Measurements from ENCODE around the gene SLAMF7.
"Not testable (repeated sequence)": the region's sequence is repeated elsewhere in the genome, so short reads cannot be mapped to it uniquely, and the experiment has no call there.

SLAMF7 gene, protein sequence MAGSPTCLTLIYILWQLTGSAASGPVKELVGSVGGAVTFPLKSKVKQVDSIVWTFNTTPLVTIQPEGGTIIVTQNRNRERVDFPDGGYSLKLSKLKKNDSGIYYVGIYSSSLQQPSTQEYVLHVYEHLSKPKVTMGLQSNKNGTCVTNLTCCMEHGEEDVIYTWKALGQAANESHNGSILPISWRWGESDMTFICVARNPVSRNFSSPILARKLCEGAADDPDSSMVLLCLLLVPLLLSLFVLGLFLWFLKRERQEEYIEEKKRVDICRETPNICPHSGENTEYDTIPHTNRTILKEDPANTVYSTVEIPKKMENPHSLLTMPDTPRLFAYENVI

GRCh38 chr1:160739098-160739511 lies at the start of gene SLAMF7:
Gene SLAMF7 (plus strand): TSS chr1:160739247. CDS start chr1:160739302, 55 bp downstream.
- TF ChIP-seq CTCF (conservative IDR thresholded peaks at IDR 0.05; ENCODE audit: control insufficient read depth, insufficient read depth, low read depth, low read length): no peak
- DNase-seq (ENCODE audit: low read depth): no peak
- no peak within 1 kb of the TSS for H3K4me3 ChIP-seq (ENCODE audit: control insufficient read depth, low read depth, low read length)

GRCh38 chr1:160692390-160692789 lies 46.7 kb upstream of the SLAMF7 start:
- not testable (repeated sequence) for H3K4me3 ChIP-seq (ENCODE audit: control insufficient read depth, low read depth, low read length); DNase-seq (ENCODE audit: low read depth)

DNA sequence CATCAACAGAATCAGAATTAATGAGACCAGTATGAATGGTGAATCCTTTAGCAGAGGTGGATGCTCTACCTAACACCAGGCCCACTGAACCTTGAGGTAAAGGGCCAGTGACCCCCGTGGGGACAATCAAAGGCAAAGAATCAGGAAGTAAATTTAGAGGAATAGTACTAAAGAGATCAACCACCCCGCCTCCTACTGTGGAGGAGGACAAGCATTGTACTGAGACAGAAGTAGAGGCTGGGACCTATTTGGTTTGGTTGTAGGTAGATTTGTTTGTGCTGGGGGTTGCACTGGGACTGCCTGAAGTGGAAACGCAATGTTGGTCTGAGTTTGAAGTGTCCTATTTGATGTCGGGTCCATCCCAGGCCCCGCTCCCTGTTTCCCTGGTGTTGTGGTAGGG lies 36.9 kb upstream of the SLAMF7 start:
- DNase-seq (ENCODE audit: low read depth): no peak
- no peak for TF ChIP-seq CTCF (conservative IDR thresholded peaks at IDR 0.05; ENCODE audit: control insufficient read depth, insufficient read depth, low read depth, low read length)
- no peak overlapping the region for H3K4me3 ChIP-seq (ENCODE audit: control insufficient read depth, low read depth, low read length)

- TF ChIP-seq CTCF (conservative IDR thresholded peaks at IDR 0.05; ENCODE audit: control insufficient read depth, insufficient read depth, low read depth, low read length): no peak
- DNase-seq (ENCODE audit: low read depth): no peak
- H3K4me3 ChIP-seq (ENCODE audit: control insufficient read depth, low read depth, low read length): no peak overlapping the region
These were observed 34.8 kb upstream of the SLAMF7 start for GRCh38 chr1:160704250-160704649.

DNA sequence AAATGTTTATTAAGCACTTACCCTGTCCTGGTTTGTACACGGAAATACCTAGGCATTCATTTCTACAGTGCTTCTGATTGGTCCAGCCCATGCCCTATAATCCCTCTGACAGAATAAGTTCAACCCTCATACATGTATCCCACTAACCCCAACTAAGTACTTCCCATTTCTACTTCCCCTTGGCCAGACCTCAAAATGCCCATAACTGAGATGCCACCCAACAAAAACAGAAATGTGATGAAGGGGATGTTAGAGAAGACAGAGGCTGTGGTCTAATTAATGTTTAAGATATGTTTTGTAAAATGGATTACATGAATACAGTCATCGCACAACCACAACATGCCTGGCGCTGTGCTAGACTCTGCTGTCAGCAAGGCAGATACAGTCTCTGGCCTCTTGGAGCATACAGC lies 33.8 kb upstream of the SLAMF7 start:
- not testable (repeated sequence) for H3K4me3 ChIP-seq (ENCODE audit: control insufficient read depth, low read depth, low read length); DNase-seq (ENCODE audit: low read depth)

DNA sequence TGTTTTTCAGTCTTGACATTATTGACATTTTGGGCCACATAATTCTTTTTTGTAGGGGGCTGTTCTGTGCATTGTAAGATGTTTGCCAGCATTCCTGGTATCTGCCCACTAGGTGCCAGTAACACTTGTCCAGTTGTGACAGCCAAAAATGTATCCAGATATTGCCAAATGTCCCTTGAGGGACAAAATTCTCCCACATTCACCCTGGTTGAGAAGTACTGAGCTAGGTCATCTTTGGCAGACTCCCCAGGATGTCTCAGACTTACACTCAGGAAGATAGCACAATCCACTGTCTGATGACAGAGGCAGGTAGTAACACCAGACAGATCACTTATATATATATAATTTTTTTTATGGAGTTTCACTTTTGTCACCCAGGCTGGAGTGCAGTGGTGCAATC lies 33.3 kb upstream of the SLAMF7 start:
- H3K4me3 ChIP-seq (ENCODE audit: control insufficient read depth, low read depth, low read length): no peak overlapping the region
- DNase-seq (ENCODE audit: low read depth): no peak
- no peak for TF ChIP-seq CTCF (conservative IDR thresholded peaks at IDR 0.05; ENCODE audit: control insufficient read depth, insufficient read depth, low read depth, low read length)

DNA sequence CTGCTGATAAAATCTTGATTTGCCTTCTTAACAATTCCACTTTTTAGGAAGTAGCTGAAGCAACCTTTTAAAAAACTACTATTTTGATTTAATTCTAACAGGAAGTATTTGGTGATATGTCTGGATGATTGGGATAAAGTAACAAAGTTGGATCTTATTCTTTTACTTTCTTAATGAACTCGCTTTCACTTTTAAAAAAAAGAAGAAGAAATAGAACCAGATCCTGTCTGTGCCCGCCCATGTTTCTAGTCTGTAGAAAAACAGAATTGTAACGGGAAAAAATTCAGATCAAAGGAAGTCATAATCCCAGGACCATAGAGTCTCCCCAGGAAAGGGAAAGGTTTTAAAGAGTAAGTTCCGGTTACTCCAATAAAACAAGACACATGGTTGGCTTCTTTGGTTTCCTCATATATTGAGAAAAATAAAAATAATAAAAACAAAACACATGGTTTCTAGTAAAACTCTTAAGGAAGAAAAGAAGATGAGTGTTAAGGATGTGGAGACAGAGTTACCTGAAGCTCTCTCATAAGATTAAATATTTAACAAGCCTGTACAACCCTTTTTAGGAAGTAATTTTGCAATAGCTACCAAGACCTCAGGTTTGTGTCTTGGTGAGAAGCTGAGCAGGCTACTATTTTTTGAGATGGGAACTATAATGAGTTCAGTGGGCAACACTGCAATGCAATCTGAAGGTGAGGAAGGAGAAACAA lies 32.4 kb upstream of the SLAMF7 start:
- no peak for TF ChIP-seq CTCF (conservative IDR thresholded peaks at IDR 0.05; ENCODE audit: control insufficient read depth, insufficient read depth, low read depth, low read length)
- DNase-seq (ENCODE audit: low read depth): no peak
- H3K4me3 ChIP-seq (ENCODE audit: control insufficient read depth, low read depth, low read length): no peak overlapping the region
